Measurements from ENCODE around the gene VASH1.
A peak's percentile ranks its signal among the peaks of the same experiment; 100 is the strongest.

Gene VASH1

DNA sequence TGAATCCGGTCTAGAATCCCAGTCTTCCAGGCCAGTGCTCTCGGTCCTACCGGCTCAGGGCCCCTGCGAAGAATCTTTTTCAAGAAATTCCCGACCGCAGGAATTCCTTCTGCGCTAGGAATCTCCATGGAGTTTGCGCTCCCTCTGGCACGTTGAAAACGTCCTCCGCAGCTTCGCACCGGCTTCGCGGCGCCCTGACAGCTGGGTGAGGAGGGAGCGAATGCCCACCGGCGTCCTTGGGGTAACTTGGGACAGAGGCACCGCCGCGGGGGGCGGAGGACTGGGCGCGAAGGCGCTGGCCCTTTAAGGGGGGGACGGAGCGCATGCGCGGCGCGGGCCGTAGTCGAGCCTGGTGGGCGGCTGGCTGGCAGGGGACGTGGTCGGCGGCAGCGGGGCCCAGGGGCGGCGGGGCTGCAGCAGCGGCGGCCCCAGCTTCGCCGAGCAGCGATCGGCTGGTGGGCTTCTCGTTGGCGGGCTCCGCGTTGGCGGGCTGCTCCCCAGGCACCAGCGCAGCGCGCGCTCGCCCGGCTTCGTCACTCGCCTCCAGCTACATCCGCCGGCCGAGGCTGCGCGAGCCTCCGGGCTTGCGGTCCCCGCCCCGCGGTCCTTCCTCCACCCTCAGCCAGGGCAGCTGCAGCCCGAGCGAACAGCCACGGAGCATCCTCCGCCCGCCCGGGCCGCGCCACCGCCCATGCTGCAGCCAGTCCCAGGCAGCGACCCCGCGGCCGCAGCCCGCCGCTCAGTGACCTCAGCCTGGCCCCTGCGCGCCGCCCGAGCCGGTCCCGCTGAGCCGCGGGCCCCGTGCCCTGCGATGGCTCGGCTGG lies at the start of gene VASH1:
Gene VASH1 (plus strand): TSS at position 333 of the 824 bp plus-strand sequence. CDS start 1,354 bp downstream, outside the sequence.
- peak; percentile 52 for DNase-seq
- TF ChIP-seq EZH2 (optimal IDR thresholded peaks at IDR 0.05; ENCODE audit: low read depth, low read length) (no peak), EZH2phosphoT487 (IDR thresholded peaks at IDR 0.05; ENCODE audit: low read length) (no peak), CTCF (IDR thresholded peaks at IDR 0.05; ENCODE audit: low read length) (no peak)
- H3F3A ChIP-seq (ENCODE audit: insufficient read depth, low read length) = no peaks in the 10 kb centered on the region
- H2AFZ ChIP-seq (ENCODE audit: low read length) = no peak within 1 kb of the TSS
- H3K9ac ChIP-seq (ENCODE audit: low read length) = no peak within 1 kb of the TSS
- no peaks in the 10 kb centered on the region for H4K20me1 ChIP-seq (ENCODE audit: insufficient read depth, low read length)
- H3K4me2 ChIP-seq (ENCODE audit: low read depth, low read length) = peak within 1 kb of the TSS; percentile 45; the same call in 1 of the 2 replicates
- H3K4me3 ChIP-seq (ENCODE audit: low read length) = no peak within 1 kb of the TSS; the same call in 1 of the 2 replicates
- no peaks in the 10 kb centered on the region for H3K36me3 ChIP-seq (replicated peaks; ENCODE audit: insufficient read depth, low read length)
- H3K79me2 ChIP-seq (ENCODE audit: low read length) = no peaks in the 10 kb centered on the region
- no peaks in the 10 kb centered on the region for H3K9me3 ChIP-seq (replicated peaks; ENCODE audit: insufficient read depth, low read length)
- H3K4me1 ChIP-seq (ENCODE audit: low read length) = no peaks in the 10 kb centered on the region
- H3K27ac ChIP-seq (ENCODE audit: low read length) = no peak within 1 kb of the TSS
- H3K27me3 ChIP-seq (replicated peaks; ENCODE audit: insufficient read depth, low read length) = 0 out of 2 replicates have a peak, but pooled peaks cover 4% of the 10 kb centered on the region
- no peaks in the 10 kb centered on the region for H3K9me2 ChIP-seq (replicated peaks; ENCODE audit: insufficient read depth, low read length)

DNA sequence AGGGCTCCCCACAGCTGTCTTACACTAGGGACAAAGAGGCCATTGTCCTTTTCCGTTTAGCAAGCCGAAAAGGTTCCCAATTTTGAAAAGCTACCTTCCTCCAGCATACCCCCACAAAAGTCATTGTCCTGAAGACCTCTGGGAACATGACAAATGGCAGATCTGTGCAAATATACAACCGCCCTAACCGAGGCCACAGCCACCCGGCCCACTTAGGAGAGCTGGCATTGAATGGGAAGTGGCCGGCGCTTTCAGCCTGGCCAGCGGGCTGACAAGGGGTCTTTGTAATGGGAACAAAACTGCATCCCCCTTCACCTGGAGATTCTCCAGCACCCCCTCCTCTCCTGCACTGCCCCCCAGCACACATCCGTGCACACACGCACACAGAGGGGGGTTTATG lies 48.1 kb upstream of the VASH1 start:
- TF ChIP-seq EZH2phosphoT487 (IDR thresholded peaks at IDR 0.05; ENCODE audit: low read length) = no peak
- Histone ChIP-seq H3K36me3 (replicated peaks; ENCODE audit: insufficient read depth, low read length) (no peaks in the 10 kb centered on the region), H3K4me3 (ENCODE audit: low read length) (no peak overlapping the region), H4K20me1 (ENCODE audit: insufficient read depth, low read length) (no peaks in the 10 kb centered on the region), H3K9me2 (replicated peaks; ENCODE audit: insufficient read depth, low read length) (no peaks in the 10 kb centered on the region), H3K79me2 (ENCODE audit: low read length) (no peaks in the 10 kb centered on the region), H3K4me1 (ENCODE audit: low read length) (no peaks in the 10 kb centered on the region), H2AFZ (ENCODE audit: low read length) (no peak overlapping the region), H3K9me3 (replicated peaks; ENCODE audit: insufficient read depth, low read length) (no peaks in the 10 kb centered on the region), H3F3A (ENCODE audit: insufficient read depth, low read length) (no peaks in the 10 kb centered on the region), H3K9ac (ENCODE audit: low read length) (no peak overlapping the region), H3K27me3 (replicated peaks; ENCODE audit: insufficient read depth, low read length) (no peaks in the 10 kb centered on the region), H3K4me2 (ENCODE audit: low read depth, low read length) (no peak overlapping the region), H3K27ac (ENCODE audit: low read length) (no peak overlapping the region)
- DNase-seq = no peak

DNA sequence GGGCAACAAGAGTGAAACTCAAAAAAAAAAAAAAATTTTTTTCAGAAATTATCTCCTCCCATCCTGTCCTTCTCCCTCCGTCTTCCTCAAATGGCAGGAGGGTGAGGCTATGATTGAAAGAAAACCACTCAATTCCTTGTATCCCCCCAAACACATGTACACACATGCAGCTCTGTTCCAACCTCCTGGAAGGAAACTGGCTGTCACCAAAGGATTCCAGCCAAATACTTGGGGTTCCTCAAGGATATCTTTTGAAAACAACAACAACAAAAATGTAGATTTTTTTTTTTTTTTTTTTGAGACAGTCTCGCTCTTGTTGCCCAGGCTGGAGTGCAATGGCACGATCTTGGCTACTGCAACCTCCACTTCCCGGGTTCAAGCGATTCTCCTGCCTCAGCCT lies 46.8 kb upstream of the VASH1 start:
- no peaks in the 10 kb centered on the region for H3K9me3 ChIP-seq (replicated peaks; ENCODE audit: insufficient read depth, low read length)
- no peaks in the 10 kb centered on the region for H4K20me1 ChIP-seq (ENCODE audit: insufficient read depth, low read length)
- no peaks in the 10 kb centered on the region for H3K9me2 ChIP-seq (replicated peaks; ENCODE audit: insufficient read depth, low read length)
- TF ChIP-seq EZH2 (optimal IDR thresholded peaks at IDR 0.05; ENCODE audit: low read depth, low read length) = no peak
- no peak for TF ChIP-seq CTCF (IDR thresholded peaks at IDR 0.05; ENCODE audit: low read length)
- TF ChIP-seq EZH2phosphoT487 (IDR thresholded peaks at IDR 0.05; ENCODE audit: low read length) = no peak
- no peaks in the 10 kb centered on the region for H3F3A ChIP-seq (ENCODE audit: insufficient read depth, low read length)
- no peaks in the 10 kb centered on the region for H3K4me1 ChIP-seq (ENCODE audit: low read length)
- no peak overlapping the region for H2AFZ ChIP-seq (ENCODE audit: low read length)
- no peak overlapping the region for H3K27ac ChIP-seq (ENCODE audit: low read length)
- no peak overlapping the region for H3K9ac ChIP-seq (ENCODE audit: low read length)
- no peak overlapping the region for H3K4me2 ChIP-seq (ENCODE audit: low read depth, low read length)
- H3K27me3 ChIP-seq (replicated peaks; ENCODE audit: insufficient read depth, low read length) = no peaks in the 10 kb centered on the region
- no peaks in the 10 kb centered on the region for H3K79me2 ChIP-seq (ENCODE audit: low read length)
- no peaks in the 10 kb centered on the region for H3K36me3 ChIP-seq (replicated peaks; ENCODE audit: insufficient read depth, low read length)
- no peak for DNase-seq
- no peak overlapping the region for H3K4me3 ChIP-seq (ENCODE audit: low read length)

DNA sequence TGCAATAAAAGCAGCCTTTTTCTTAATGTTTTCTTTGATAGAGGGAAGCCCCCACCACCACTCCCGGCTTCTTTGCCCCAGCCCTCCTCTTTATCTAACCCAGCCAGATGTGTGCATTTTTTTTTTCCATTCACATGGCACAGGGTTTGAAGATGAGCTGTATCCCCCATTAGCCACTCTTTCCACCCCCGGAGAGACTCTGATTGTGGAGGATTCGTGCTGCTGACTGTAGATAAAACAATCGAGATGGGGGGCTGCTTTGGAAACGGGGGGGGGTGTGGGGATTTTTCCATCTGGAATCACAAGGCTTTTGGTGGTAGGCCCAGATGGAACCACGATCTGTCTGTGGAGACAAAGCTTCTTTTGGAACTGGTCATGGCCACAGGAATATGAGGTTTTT lies 46.2 kb upstream of the VASH1 start:
- no peak overlapping the region for H2AFZ ChIP-seq (ENCODE audit: low read length)
- no peak overlapping the region for H3K4me2 ChIP-seq (ENCODE audit: low read depth, low read length)
- no peak overlapping the region for H3K4me3 ChIP-seq (ENCODE audit: low read length)
- H3F3A ChIP-seq (ENCODE audit: insufficient read depth, low read length) = no peaks in the 10 kb centered on the region
- DNase-seq = no peak
- no peak overlapping the region for H3K27ac ChIP-seq (ENCODE audit: low read length)
- H3K4me1 ChIP-seq (ENCODE audit: low read length) = peaks cover 4% of the 10 kb centered on the region
- no peaks in the 10 kb centered on the region for H3K9me3 ChIP-seq (replicated peaks; ENCODE audit: insufficient read depth, low read length)
- H3K79me2 ChIP-seq (ENCODE audit: low read length) = no peaks in the 10 kb centered on the region
- no peak overlapping the region for H3K9ac ChIP-seq (ENCODE audit: low read length)
- H3K9me2 ChIP-seq (replicated peaks; ENCODE audit: insufficient read depth, low read length) = no peaks in the 10 kb centered on the region
- no peaks in the 10 kb centered on the region for H3K27me3 ChIP-seq (replicated peaks; ENCODE audit: insufficient read depth, low read length)
- H3K36me3 ChIP-seq (replicated peaks; ENCODE audit: insufficient read depth, low read length) = no peaks in the 10 kb centered on the region
- H4K20me1 ChIP-seq (ENCODE audit: insufficient read depth, low read length) = no peaks in the 10 kb centered on the region
- TF ChIP-seq EZH2 (optimal IDR thresholded peaks at IDR 0.05; ENCODE audit: low read depth, low read length) (no peak), EZH2phosphoT487 (IDR thresholded peaks at IDR 0.05; ENCODE audit: low read length) (no peak), CTCF (IDR thresholded peaks at IDR 0.05; ENCODE audit: low read length) (no peak)

Measured in MM.1S (cell line).